HG02840 (cell line): ENCODE results near the gene ELFN1.

ENCODE experiments used
- ATAC-seq: cut with Tn5 transposase; IDR thresholded peaks from one replicate; pipeline ENCODE4 v1.9.1; 2021; ENCODE audit warnings: mild to moderate bottlenecking, moderate library complexity, moderate number of reproducible peaks; ENCODE audit not compliant: unreplicated experiment, low FRiP score

Gene ELFN1

GRCh38 chr7:1769286-1770200, 99.5 kb downstream of the ELFN1 start:
- ATAC-seq = no peak

DNA sequence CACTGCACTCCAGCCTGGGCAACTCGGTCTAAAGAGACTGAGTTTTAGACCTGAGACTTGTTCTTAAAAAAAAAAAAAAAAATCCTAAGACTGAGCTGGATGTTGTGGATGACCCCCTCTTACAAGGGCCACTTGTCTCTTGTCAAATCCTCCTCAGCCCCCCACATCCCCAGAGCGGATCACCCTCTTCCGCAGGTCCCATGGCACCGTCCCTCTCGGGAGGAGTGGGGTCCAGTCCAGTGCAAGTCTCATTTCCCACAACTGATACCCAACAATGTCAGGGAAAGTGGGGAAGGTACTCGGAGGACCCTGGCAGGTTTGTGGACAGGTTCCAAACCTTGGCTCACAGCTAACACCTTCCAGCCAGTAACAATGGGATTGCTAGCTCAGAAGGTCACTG, 100.3 kb downstream of the ELFN1 start:
- ATAC-seq = no peak

GRCh38 chr7:1775389-1775788, 105.3 kb downstream of the ELFN1 start:
- no peak for ATAC-seq

GRCh38 chr7:1777122-1777521, 107.0 kb downstream of the ELFN1 start:
- no peak for ATAC-seq

GRCh38 chr7:1779445-1779844, 109.4 kb downstream of the ELFN1 start:
- no peak for ATAC-seq

DNA sequence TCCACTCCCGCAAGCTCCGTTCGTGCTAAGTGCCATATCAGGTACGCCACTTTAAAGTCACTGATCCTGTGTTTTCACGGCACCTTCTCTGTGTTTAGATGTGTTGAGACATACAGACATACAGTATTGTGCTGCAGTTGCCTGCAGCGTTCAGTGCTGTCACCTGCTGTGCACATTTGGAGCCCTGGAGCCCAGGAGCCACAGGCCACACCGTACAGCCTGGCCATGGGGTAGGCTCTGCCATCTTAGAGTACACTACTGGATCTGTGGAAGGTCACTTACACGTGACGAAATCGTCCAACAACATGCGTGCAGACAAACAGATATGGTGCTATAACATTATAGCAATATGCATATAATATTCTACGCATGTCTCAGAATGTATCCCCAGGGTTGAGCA, 111.3 kb downstream of the ELFN1 start:
- ATAC-seq = no peak

GRCh38 chr7:1785839-1786238, 115.8 kb downstream of the ELFN1 start:
- no peak for ATAC-seq

GRCh38 chr7:1787241-1787640, 117.2 kb downstream of the ELFN1 start:
- ATAC-seq = no peak

DNA sequence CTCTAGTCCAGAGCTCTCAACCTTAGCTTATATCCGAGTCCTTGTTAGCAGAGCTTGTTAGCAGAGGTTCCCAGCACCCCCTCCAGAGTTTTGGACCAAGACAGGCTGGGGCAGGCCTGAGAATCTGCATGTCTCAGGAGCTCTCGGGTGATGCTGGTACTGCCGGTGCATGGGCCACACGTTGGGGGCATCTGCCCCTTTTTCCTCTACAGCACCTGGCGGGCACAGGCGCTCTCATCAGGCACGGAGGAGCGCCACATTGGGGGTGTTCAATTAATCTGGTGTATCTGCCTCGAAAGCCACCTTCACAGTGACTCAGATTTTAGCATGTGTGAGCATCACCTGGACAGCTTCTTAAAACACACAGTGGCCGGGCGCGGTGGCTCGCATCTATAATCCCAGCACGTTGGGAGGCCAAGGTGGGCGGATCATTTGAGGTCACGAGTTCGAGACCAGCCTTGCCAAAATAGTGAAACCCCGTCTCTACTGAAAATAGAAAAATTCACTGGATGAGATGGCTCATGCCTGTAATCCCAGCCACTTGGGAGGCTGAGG, 117.7 kb downstream of the ELFN1 start:
- ATAC-seq = no peak

GRCh38 chr7:1794888-1795542, 124.9 kb downstream of the ELFN1 start:
- ATAC-seq = no peak
